Measurements from ENCODE around the gene SLC35B4.

GRCh38 chr7:134298902-134299683, 17.6 kb downstream of the SLC35B4 start:
- TF ChIP-seq, protein P1, sequence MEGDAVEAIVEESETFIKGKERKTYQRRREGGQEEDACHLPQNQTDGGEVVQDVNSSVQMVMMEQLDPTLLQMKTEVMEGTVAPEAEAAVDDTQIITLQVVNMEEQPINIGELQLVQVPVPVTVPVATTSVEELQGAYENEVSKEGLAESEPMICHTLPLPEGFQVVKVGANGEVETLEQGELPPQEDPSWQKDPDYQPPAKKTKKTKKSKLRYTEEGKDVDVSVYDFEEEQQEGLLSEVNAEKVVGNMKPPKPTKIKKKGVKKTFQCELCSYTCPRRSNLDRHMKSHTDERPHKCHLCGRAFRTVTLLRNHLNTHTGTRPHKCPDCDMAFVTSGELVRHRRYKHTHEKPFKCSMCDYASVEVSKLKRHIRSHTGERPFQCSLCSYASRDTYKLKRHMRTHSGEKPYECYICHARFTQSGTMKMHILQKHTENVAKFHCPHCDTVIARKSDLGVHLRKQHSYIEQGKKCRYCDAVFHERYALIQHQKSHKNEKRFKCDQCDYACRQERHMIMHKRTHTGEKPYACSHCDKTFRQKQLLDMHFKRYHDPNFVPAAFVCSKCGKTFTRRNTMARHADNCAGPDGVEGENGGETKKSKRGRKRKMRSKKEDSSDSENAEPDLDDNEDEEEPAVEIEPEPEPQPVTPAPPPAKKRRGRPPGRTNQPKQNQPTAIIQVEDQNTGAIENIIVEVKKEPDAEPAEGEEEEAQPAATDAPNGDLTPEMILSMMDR (IDR thresholded peaks at IDR 0.05; ENCODE audit: low read length), result no peak
- no peak for TF ChIP-seq EZH2 (IDR thresholded peaks at IDR 0.05; ENCODE audit: borderline replicate concordance, low read length)

Data from OCI-LY1 (cell line).